DND-41 (cell line): Measurements from ENCODE around the gene IFNL3.

ENCODE experiments used
- CTCF ChIP-seq: IDR thresholded peaks from 2 replicates; pipeline ENCODE4 v1.5.1; 2012; ENCODE audit warnings: borderline replicate concordance, low read length, moderate library complexity, mild to moderate bottlenecking; ENCODE audit not compliant: poor library complexity, severe bottlenecking; ENCODE audit errors: extremely low read depth
- EZH2 ChIP-seq: IDR thresholded peaks from 3 replicates; pipeline ENCODE4 v1.6.1; 2012; ENCODE audit warnings: borderline replicate concordance, low read depth, mild to moderate bottlenecking, moderate library complexity, low read length, inconsistent platforms; ENCODE audit not compliant: severe bottlenecking

GRCh38 chr19:39246951-39247669 lies 2.3 kb upstream of the IFNL3 start:
- no peak for TF ChIP-seq CTCF
- no peak for TF ChIP-seq EZH2
